T-helper 22 cell (primary cell): ENCODE measurements around the gene POLR2E.

Experiments
- DNase-seq: peaks from one replicate; pipeline ENCODE4 v3.0.0-alpha.2; 2020; ENCODE audit warnings: low read depth

The POLR2E gene

DNA sequence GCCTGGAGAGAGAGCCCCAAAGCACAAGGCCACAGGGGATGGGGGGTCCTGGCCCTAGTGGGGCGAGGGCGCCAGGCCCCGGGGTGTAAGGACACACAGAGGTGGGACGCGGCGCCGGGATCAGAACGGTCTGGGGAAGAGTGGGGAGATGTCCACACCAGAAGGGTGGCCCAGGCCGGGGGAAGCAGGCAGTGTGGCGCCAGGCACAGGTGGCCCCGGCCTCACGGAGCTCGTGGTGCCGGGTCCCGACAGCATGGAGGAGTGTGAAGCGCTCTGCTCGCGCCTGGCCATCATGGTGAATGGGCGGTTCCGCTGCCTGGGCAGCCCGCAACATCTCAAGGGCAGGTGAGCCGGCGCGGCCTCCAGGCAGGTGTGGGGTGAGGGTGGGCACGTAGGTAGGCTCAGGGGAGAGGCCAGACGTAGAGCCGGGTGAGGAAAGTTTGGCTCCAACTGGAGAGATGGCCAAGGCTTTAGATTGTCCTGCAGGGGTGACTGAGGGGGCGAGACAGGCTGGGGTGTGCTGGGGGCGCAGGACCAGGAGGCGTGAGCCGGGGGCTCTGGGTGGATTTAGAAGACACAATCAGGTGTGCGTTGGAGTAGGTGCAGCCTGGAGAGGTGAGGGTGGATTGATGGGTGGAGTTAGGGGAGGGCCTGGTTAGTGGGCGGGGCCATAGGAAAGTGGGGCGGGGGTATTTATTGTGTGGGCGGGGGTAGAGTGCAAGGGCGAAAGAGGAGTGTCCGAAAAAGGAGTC lies 31.1 kb downstream of the POLR2E start:
- DNase-seq = no peak

DNA sequence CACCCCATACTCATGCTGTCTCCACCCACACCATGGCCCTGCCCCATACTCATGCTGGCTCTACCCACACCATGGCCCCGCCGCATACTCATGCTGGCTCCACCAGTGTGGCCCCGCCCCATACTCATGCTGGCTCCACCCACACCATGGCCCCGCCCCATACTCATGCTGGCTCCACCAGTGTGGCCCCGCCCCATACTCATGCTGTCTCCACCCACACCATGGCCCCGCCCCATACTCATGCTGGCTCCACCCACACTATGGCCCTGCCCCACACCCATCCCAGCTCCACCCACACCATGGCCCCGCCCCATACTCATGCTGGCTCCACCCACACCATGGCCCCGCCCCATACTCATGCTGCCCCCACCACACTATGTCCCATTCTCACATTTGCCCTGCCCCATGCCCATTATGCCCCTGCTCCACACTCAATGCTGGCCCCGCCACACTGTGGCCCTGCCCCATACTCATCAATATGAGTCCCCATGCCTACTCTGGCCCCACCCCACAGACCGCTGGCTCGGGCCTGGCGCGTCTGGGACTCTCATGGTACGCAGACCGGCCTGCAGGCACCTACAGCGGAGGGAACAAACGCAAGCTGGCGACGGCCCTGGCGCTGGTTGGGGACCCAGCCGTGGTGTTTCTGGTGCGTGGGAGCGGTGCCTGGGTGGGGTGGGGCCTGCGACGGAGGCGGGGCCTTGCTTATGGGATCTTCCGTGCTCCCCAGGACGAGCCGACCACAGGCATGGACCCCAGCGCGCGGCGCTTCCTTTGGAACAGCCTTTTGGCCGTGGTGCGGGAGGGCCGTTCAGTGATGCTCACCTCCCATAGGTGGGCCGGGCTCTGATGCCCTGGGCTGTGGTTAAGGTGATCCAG lies 31.9 kb downstream of the POLR2E start:
- peak; percentile 59 for DNase-seq

DNA sequence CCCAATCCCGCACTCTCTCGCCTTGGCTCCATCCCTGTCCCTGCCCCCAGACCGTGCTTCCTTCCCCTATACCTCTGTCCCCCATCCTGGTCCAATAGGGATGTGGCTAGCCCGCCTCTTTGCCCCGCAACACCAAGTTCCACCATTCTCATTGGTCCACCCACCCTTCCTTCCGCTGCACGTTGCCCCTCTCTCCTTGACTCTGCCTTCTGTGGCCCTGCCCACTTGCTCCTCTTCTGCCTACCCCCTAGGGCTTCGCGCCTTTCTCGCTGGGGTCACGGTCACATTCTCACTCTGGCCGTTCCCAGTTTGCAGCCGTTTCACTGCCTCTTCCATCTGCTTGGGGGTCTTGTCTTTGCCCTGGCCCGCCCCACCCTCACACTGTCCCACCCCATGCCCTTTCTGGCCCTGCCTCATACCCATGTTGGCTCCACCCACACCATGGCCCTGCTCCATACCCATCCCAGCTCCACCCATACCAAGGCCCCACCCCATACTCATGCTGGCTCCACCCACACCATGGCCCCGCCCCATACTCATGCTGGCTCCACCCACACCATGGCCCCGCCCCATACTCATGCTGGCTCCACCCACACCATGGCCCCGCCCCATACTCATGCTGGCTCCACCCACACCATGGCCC lies 32.7 kb downstream of the POLR2E start:
- no peak for DNase-seq

- DNase-seq = no peak
Observed at GRCh38 chr19:1061987-1062386, 33.2 kb downstream of the POLR2E start.

DNA sequence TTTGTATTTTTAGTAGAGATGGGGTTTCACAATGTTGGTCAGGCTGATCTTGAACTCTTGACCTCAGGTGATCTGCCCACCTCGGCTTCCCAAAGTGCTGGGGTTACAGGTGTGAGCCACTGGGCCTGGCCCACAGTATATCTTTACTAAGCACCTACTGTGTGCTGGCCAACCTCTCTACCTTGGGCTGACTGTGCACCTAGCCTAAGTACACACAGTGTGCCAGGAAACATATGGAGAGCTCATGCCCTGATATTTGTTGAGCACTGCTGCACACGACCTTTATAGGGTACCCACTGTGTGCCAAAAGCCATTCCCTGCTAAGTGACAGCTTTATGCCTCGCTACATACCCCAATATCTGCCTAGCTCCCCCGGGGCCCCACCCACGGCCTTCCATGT lies 34.5 kb downstream of the POLR2E start:
- DNase-seq = no peak

DNA sequence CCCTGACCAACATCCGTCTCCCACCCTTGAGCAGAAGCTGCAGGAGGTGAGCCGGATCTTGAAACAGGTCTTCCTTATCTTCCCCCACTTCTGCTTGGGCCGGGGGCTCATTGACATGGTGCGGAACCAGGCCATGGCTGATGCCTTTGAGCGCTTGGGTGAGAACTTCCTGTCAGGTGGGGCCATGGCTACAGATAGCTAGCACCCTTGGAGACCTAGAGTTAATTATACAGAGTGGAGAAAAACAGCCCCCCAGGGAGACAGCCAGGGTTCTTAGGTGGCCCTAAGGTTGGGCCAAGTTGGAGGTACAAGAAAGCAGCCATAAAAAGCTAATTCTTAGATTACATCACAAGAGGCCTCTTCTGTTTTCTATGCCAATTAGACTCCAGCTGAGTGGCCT lies 37.1 kb downstream of the POLR2E start:
- no peak for DNase-seq

DNA sequence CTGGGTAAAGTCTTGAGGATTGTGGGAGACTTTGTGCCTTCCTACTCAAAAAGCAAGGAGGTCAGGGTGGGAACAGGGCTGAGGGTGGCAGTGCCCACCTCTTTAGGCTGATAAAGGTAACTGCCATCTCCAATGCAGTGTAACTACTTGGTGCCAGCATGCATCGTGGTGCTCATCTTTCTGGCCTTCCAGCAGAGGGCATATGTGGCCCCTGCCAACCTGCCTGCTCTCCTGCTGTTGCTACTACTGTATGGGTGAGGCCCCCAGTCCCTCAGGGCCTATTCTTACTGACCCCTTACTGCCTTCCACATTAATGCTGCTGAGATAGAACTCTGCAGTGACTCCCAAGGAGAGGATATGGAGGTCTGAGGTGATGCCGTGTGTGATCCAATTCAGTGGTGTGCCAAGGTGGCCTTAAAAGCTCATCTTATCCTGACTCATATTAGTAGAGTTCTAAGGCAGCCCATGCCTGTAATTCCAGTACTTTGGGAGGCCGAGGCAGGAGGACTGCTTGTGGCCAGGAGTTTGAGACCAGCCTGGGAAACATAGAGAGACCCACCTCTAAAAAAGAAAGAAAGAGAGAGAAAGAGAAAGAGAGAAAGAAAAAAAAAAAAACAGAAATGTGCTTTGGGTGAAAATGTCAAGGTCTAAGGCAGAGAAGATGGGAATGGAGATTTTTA lies 37.9 kb downstream of the POLR2E start:
- no peak for DNase-seq

DNA sequence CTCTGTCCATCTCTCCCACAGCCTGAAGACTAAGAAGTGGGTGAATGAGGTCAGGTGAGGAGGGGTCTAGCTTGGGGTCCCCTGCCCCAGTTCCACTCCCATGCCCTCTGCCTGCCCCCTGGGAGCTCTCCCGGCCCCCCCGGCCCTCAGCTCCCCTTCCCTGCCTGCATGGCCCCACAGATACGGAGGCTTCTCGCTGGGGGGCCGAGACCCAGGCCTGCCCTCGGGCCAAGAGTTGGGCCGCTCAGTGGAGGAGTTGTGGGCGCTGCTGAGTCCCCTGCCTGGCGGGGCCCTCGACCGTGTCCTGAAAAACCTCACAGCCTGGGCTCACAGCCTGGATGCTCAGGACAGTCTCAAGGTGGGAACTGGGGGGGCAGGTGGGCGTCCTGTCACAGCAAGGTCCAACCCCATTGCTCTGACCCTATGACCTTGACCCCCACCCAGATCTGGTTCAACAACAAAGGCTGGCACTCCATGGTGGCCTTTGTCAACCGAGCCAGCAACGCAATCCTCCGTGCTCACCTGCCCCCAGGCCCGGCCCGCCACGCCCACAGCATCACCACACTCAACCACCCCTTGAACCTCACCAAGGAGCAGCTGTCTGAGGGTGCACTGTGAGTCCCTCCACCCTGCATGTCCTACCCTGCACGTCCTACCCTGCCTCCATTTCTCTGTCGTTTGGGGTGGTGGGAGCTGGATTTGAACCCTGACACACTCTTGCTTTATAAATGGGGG lies 39.1 kb downstream of the POLR2E start:
- no peak for DNase-seq

- no peak for DNase-seq
Observed at GRCh38 chr19:1055028-1055425, 40.1 kb downstream of the POLR2E start.

DNA sequence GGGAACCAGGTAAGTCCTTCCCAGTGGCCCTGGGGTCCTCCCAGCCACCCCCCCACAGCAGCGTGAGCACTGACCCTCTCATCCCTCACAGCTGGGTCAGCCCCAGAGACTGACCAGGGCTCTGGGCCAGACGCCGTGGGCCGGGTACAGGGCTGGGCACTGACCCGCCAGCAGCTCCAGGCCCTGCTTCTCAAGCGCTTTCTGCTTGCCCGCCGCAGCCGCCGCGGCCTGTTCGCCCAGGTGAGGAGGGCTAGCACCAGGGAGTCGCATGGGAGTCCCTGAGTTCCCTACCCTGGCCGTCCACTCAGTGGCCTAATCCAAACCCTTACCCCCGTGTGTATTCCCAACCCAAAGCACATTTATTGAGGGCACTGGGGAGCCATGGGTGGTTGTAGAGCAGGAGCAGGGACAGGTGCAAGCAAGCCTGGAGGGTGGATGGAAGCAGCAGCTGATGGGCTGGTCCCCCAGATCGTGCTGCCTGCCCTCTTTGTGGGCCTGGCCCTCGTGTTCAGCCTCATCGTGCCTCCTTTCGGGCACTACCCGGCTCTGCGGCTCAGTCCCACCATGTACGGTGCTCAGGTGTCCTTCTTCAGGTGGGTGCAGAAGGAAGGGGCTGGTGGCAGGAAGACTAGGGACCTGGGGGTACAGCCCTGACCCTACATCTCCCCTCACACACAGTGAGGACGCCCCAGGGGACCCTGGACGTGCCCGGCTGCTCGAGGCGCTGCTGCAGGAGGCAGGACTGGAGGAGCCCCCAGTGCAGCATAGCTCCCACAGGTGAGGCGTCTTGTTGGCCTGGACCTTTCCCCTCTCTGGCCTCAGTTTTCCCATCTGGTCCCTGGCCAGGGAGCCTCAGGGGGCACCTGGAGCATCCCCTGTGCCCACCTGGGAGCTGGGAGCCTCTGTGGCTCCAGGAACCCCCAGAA lies 40.8 kb downstream of the POLR2E start:
- no peak for DNase-seq

- DNase-seq = no peak
Observed at GRCh38 chr19:1053176-1054101, 41.7 kb downstream of the POLR2E start.

DNA sequence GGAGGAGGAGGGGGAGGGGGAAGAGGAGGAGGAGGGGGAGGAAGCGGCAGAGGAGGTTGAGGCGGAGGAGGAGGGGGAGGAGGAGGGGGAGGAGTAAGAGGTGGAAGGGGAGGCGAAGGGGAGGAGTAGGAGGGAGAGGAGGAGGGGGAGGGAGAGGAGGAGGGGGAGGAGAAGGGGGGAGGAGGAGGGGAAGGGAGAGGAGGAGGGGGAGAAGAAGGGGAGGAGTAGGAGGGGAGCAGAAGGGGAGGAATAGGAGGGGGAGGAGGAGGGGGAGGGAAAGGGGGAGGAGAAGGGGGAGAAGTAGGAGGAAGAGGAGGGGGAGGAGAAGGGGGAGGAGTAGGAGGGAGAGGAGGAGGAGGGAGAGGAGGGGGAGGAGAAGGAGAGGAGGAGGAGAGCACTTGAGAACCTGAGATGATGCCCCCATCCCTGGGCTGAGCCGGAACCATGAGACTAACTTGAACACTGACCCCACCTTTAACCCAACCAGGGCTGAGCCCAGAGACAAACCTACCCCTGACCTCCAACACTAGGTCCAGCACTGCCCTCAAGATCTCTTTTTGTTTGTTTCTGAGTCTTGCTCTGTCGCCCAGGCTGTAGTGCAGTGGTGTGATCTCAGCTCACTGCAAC lies 42.7 kb downstream of the POLR2E start:
- no peak for DNase-seq

GRCh38 chr19:1051791-1052190 lies 43.4 kb downstream of the POLR2E start:
- DNase-seq = no peak

DNA sequence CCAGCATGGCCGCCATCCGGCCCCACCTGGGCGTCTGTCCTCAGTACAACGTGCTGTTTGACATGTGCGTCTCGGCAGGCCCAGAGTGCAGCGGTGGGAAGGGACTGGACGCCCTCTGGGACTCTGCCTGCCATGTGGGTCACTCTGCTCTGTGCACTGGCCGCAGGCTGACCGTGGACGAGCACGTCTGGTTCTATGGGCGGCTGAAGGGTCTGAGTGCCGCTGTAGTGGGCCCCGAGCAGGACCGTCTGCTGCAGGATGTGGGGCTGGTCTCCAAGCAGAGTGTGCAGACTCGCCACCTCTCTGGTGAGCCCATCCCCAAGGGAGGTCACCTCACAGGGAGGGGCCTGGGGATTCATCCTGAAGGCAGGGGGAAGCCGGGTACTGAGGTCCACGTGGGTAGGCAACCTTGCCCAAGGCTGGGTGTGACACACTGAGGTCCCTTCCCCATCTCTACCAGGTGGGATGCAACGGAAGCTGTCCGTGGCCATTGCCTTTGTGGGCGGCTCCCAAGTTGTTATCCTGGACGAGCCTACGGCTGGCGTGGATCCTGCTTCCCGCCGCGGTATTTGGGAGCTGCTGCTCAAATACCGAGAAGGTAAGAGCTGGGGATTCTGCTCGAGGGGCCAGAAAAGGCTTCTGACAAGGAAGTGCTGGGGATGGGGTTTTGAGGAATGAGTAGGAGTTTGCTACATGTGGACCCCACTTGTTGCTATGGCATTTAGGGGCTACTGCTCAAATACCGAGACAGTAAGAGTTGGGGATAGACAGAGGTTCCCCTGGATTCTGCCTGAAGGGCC lies 44.0 kb downstream of the POLR2E start:
- no peak for DNase-seq

DNA sequence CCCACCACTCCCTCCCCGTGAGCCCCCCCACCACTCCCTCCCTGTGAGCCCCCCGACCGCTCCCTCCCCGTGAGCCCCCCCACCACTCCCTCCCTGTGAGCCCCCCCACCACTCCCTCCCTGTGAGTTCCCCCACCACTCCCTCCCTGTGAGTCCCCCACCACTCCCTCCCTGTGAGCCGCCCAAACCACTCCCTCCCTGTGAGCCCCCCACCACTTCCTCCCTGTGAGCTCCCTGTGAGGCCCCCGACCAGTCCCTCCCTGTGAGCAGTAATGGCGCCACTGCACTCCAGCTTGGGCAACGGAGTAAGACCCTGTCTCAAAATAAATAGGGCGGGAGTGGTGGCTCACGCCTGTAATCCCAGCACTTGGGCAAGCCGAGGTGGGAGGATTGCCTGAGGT lies 45.4 kb downstream of the POLR2E start:
- DNase-seq = no peak

- DNase-seq = no peak
Observed at GRCh38 chr19:1049106-1049505, 46.1 kb downstream of the POLR2E start.

GRCh38 chr19:1047696-1048147 lies 47.5 kb downstream of the POLR2E start:
- DNase-seq = no peak
